HepG2 (cell line): ENCODE data around the gene CARHSP1. TPM values are rescaled to one million over a fixed set of nuclear protein-coding genes. Genes with fewer than 3 reads are reported as not detected.

Experiments
- ATAC-seq: fragments of 200-7000 bp; cut with Tn5 transposase; 3 replicates; pipeline ENCODE4 v1.9.1; 2020; ENCODE audit warnings: mild to moderate bottlenecking, moderate library complexity
- BruUV-seq: library from RNA; stranded (reverse); fragments of 400-500 nt; replicated peaks from 2 replicates; lab custom pipeline; 2021; lab: Mats Ljungman, UMichigan
- CTCF ChIA-PET: fragments of 300-600 bp; formaldehyde crosslinking; extraction: SDS; loops from one replicate; lab custom pipeline; 2021; ENCODE audit warnings: low total read pairs, inconsistent platforms, low intra/inter-chr PET ratio; lab: Yijun Ruan, JAX
- POLR2A ChIA-PET: fragments of 350-600 bp; sonication (Branson Sonifier 250); formaldehyde crosslinking; loops from one replicate; lab custom pipeline; 2020; ENCODE audit warnings: antibody characterized with exemption, inconsistent platforms; lab: Yijun Ruan, JAX
- DNase-seq: peaks from one replicate; pipeline ENCODE4 v3.0.0-alpha.2; 2015; ENCODE audit warnings: low spot score
- FAIRE-seq: peaks from 3 replicates; lab custom pipeline; 2011; peaks lifted over from hg19 to GRCh38; lab: Jason Lieb, UNC
- H2AFZ ChIP-seq: one replicate; pipeline ENCODE4 v1.6.1; 2011; ENCODE audit warnings: low read length, inconsistent platforms
- H3K27ac ChIP-seq: fragments of 300-600 bp; 3 replicates; pipeline ENCODE4 v1.8.0; 2011; ENCODE audit warnings: mixed run types, mild to moderate bottlenecking, mixed read lengths, low read length, inconsistent platforms; ENCODE audit not compliant: insufficient read depth; ENCODE audit errors: extremely low read length
- H3K27me3 ChIP-seq, 2 experiments: fragments of 200-600 bp in 1 of 2; 2 replicates in 1 of 2; 3 replicates in 1 of 2; pipeline versions ENCODE4 v1.6.0 to v1.8.0; 2011; ENCODE audit warnings: low read length in 2 of 2, mild to moderate bottlenecking in 2 of 2, moderate library complexity in 2 of 2, inconsistent platforms in 1 of 2; ENCODE audit not compliant: insufficient read depth in 2 of 2, control insufficient read depth in 1 of 2
- H3K36me3 ChIP-seq, 2 experiments: fragments of 200-600 bp in 1 of 2; replicated peaks in 1 of 2; 2 replicates in 1 of 2; 3 replicates in 1 of 2; pipeline versions ENCODE4 v1.5.1 to v1.8.0; 2011; ENCODE audit warnings: low read length in 2 of 2, inconsistent platforms in 1 of 2; ENCODE audit not compliant: insufficient read depth in 2 of 2, control insufficient read depth in 1 of 2
- H3K4me1 ChIP-seq: 2 replicates; pipeline ENCODE4 v1.5.1; 2012; ENCODE audit warnings: low read length, inconsistent platforms; ENCODE audit not compliant: insufficient read depth
- H3K4me2 ChIP-seq: 2 replicates; pipeline ENCODE4 v1.6.0; 2011; ENCODE audit warnings: low read depth, low read length, inconsistent platforms
- H3K4me3 ChIP-seq, 3 experiments: fragments of 200-600 bp in 1 of 3; sonication (generic), shearing (Covaris generic) in 1 of 3; replicated peaks in 1 of 3; 2 replicates each; pipeline ENCODE4 v1.5.1; 2011 to 2016; ENCODE audit warnings: low read length in 3 of 3, inconsistent platforms in 2 of 3, low read depth in 2 of 3, mild to moderate bottlenecking in 2 of 3, control low read depth in 1 of 3, mixed read lengths in 1 of 3; ENCODE audit not compliant: insufficient read depth in 1 of 3
- H3K79me2 ChIP-seq: one replicate; pipeline ENCODE4 v1.6.1; 2011; ENCODE audit warnings: low read length, inconsistent platforms; ENCODE audit not compliant: insufficient read depth
- H3K9ac ChIP-seq: 2 replicates; pipeline ENCODE4 v1.6.0; 2011; ENCODE audit warnings: mild to moderate bottlenecking, low read depth, low read length, inconsistent platforms; ENCODE audit not compliant: insufficient read depth
- H3K9me3 ChIP-seq: 2 replicates; pipeline ENCODE4 v1.5.1; 2012; ENCODE audit warnings: mild to moderate bottlenecking, low read length
- H4K20me1 ChIP-seq: 2 replicates; pipeline ENCODE4 v1.6.0; 2011; ENCODE audit warnings: inconsistent platforms, mild to moderate bottlenecking, low read length, moderate library complexity; ENCODE audit not compliant: insufficient read depth
- CHD4 ChIP-seq: fragments of 200-600 bp; sonication (generic); IDR thresholded peaks from 2 replicates; pipeline ENCODE4 v1.7.0; 2017; ENCODE audit warnings: mild to moderate bottlenecking, low read length, borderline replicate concordance
- KAT7 ChIP-seq: IDR thresholded peaks from 2 replicates; pipeline ENCODE4 v1.6.1; 2018; ENCODE audit warnings: borderline replicate concordance, missing compliant biosample characterization
- RBM22 ChIP-seq: fragments of 200-400 bp; formaldehyde crosslinking; optimal IDR thresholded peaks from 2 replicates; pipeline ENCODE3; 2017; ENCODE audit warnings: mild to moderate bottlenecking, low read length, moderate library complexity
- YY1 ChIP-seq: IDR thresholded peaks from 2 replicates; pipeline ENCODE4 v1.6.1; 2011; ENCODE audit warnings: low read length, low read depth, moderate library complexity, mild to moderate bottlenecking; ENCODE audit not compliant: insufficient read depth, insufficient replicate concordance
- ZFP41 ChIP-seq: sonication (generic); formaldehyde crosslinking; IDR thresholded peaks from 2 replicates; pipeline ENCODE4 v1.4.0; 2020; ENCODE audit warnings: mild to moderate bottlenecking, missing genetic modification reagents, borderline replicate concordance
- ZNF318 ChIP-seq: sonication (generic); formaldehyde crosslinking; IDR thresholded peaks from 2 replicates; pipeline ENCODE4 v1.4.0; 2020; ENCODE audit warnings: mild to moderate bottlenecking, missing genetic modification reagents
- ZNF558 ChIP-seq: sonication (generic); formaldehyde crosslinking; IDR thresholded peaks from 2 replicates; pipeline ENCODE4 v1.9.0; 2022; ENCODE audit warnings: mild to moderate bottlenecking, missing genetic modification reagents, borderline replicate concordance
- ZNF772 ChIP-seq: sonication (generic); formaldehyde crosslinking; IDR thresholded peaks from 2 replicates; pipeline ENCODE4 v1.5.0; 2020; ENCODE audit warnings: mild to moderate bottlenecking, missing genetic modification reagents
- WGBS: methylation state at CpG from one replicate; pipeline ENCODE4 v1.1.6; 2017; ENCODE audit warnings: low lambda C conversion rate; 5-methylcytosine and 5-hydroxymethylcytosine counted together
- in situ Hi-C: cut with HindIII; loops from 2 replicates; pipeline ENCODE4 v1.10.0; 2017; ENCODE audit warnings: low pct_unique_long_range_greater_than_20kb; ENCODE audit not compliant: extremely low pct_ligation_motif_present
- intact Hi-C: fragments of 100-400 bp; cut with micrococcal nuclease; formaldehyde crosslinking; loops from one replicate; pipeline ENCODE4 v1.10.0; 2022; ENCODE audit not compliant: unreplicated experiment
- polyA plus RNA-seq, 8 experiments: library from polyadenylated mRNA; depleted of rRNA in 3 of 8; stranded (reverse) in 7 of 8; unstranded in 1 of 8; fragments of >200 nt; fragmentation: Illumina TruSeq in 4 of 8; extraction: Trizol in 4 of 8; gene quantifications; 2 replicates each; pipeline versions ENCODE4 v1.2.1 to v1.2.3, GENCODE V29; 2011 to 2016; ENCODE audit warnings: low read depth in 4 of 8, missing spikeins in 1 of 8, mixed read lengths in 1 of 8; ENCODE audit not compliant: insufficient read depth in 1 of 8
- total RNA-seq, 5 experiments: library from RNA; depleted of rRNA; stranded (reverse); fragments of >200 nt; fragmentation: Illumina TruSeq; extraction: Trizol; gene quantifications; 2 replicates each; pipeline ENCODE4 v1.2.3, GENCODE V29; 2016; ENCODE audit warnings: low read depth in 1 of 5

The CARHSP1 gene
- total and polyA plus RNA-seq, 2 of the 13 experiments (the other 11 are each of a cell fraction or from before 2014, with no cell fraction given): 173 to 345 TPM

GRCh38 chr16:8915722-8916301 lies 47.0 kb upstream of the CARHSP1 start (continued):
- no peak for TF ChIP-seq ZNF772 (CRISPR knock-in tag)

GRCh38 chr16:8914098-8914497 lies 45.3 kb upstream of the CARHSP1 start:
- Histone ChIP-seq H2AFZ (no peak overlapping the region), H3K27ac (no peak overlapping the region), H3K79me2 (peaks cover 19% of the 10 kb centered on the region), H3K27me3 (no peaks in the 10 kb centered on the region), H3K4me1 (no peaks in the 10 kb centered on the region), H3K9me3 (no peaks in the 10 kb centered on the region), H3K4me2 (no peak overlapping the region), H3K4me3 (no peak overlapping the region), H3K9ac (no peak overlapping the region), H3K36me3 (peaks cover 66 to 98% of the 10 kb centered on the region in 2 experiments), H4K20me1 (0 out of 2 replicates have a peak, but pooled peaks cover 5% of the 10 kb centered on the region)
- intact Hi-C loops: no loop called here
- ChIA-PET POLR2A (no interaction called here), CTCF (interaction anchor here (0.9 kb wide), 1 partner anchor 95 kb away, joined by 3 read pairs; no protein-coding TSS in a partner anchor)
- no peak for DNase-seq
- no peak for ATAC-seq
- FAIRE-seq: no peak
- in situ Hi-C loops: no loop called here
- TF ChIP-seq KAT7: no peak
- TF ChIP-seq RBM22: peak; percentile 69
- no peak for TF ChIP-seq CHD4
- WGBS: 98% methylated on average over 3 of the region's 3 CpGs
- no TSS peak for BruUV-seq

- Histone ChIP-seq H3K9me3 (no peaks in the 10 kb centered on the region), H3K9ac (no peak overlapping the region), H3K4me3 (no peak overlapping the region), H3K27ac (no peak overlapping the region), H2AFZ (no peak overlapping the region), H3K36me3 (peaks cover 70 to 98% of the 10 kb centered on the region in 2 experiments), H3K27me3 (no peaks in the 10 kb centered on the region), H3K4me1 (no peaks in the 10 kb centered on the region), H4K20me1 (0 out of 2 replicates have a peak, but pooled peaks cover 5% of the 10 kb centered on the region), H3K79me2 (peaks cover 16% of the 10 kb centered on the region), H3K4me2 (no peak overlapping the region)
- in situ Hi-C loops: no loop called here
- ChIA-PET POLR2A (no interaction called here), CTCF (no interaction called here)
- intact Hi-C loops: no loop called here
- BruUV-seq: no TSS peak
- 95% methylated on average over 4 of the region's 4 CpGs for WGBS
- DNase-seq (no peak), FAIRE-seq (no peak), ATAC-seq (no peak)
- no peak for TF ChIP-seq ZNF558 (CRISPR knock-in tag)
- no peak for TF ChIP-seq ZNF318
- no peak for TF ChIP-seq ZFP41 (CRISPR knock-in tag)
- no peak for TF ChIP-seq YY1
These were observed 44.0 kb upstream of the CARHSP1 start for GRCh38 chr16:8912793-8913192.
